ENCODE data around the gene FOXN3. TPM values are rescaled to one million over a fixed set of nuclear protein-coding genes. Genes with fewer than 3 reads are reported as not detected.
"Not testable (repeated sequence)": the region's sequence is repeated elsewhere in the genome, so short reads cannot be mapped to it uniquely, and the experiment has no call there.

Gene FOXN3
- total RNA-seq, 1 donor from 2014 or later: 87.6 TPM

- DNase-seq (ENCODE audit: low spot score): no peak
- intact Hi-C loops (cut with DNase I): no loop called here
Measured at GRCh38 chr14:89267163-89267562, 149.9 kb downstream of the FOXN3 start.

- intact Hi-C loops (cut with DNase I): no loop called here
- no peak for DNase-seq (ENCODE audit: low spot score)
Measured at GRCh38 chr14:89266754-89267153, 150.3 kb downstream of the FOXN3 start.

- intact Hi-C loops (cut with DNase I): no loop called here
- no peak for DNase-seq (ENCODE audit: low spot score)
Measured at GRCh38 chr14:89265234-89265633, 151.8 kb downstream of the FOXN3 start.

- intact Hi-C loops (cut with DNase I): no loop called here
- DNase-seq (ENCODE audit: low spot score): no peak
Measured at GRCh38 chr14:89264196-89264800, 152.7 kb downstream of the FOXN3 start.

- intact Hi-C loops (cut with DNase I): no loop called here
- no peak for DNase-seq (ENCODE audit: low spot score)
Measured at GRCh38 chr14:89262041-89262440, 155.0 kb downstream of the FOXN3 start.

GRCh38 chr14:89260898-89261297 is 156.1 kb downstream of the FOXN3 start:
- intact Hi-C loops (cut with DNase I): no loop called here
- DNase-seq (ENCODE audit: low spot score): no peak

GRCh38 chr14:89259951-89260609 is 157.0 kb downstream of the FOXN3 start:
- intact Hi-C loops (cut with DNase I): no loop called here
- no peak for DNase-seq (ENCODE audit: low spot score)

GRCh38 chr14:89258728-89259273 is 158.2 kb downstream of the FOXN3 start:
- no peak for DNase-seq (ENCODE audit: low spot score)
- intact Hi-C loops (cut with DNase I): no loop called here

- no peak for DNase-seq (ENCODE audit: low spot score)
- intact Hi-C loops (cut with DNase I): no loop called here
Measured at GRCh38 chr14:89256951-89257350, 160.1 kb downstream of the FOXN3 start.

- DNase-seq (ENCODE audit: low spot score): no peak
- intact Hi-C loops (cut with DNase I): no loop called here
Measured at GRCh38 chr14:89256283-89256682, 160.8 kb downstream of the FOXN3 start.

- DNase-seq (ENCODE audit: low spot score): no peak
- intact Hi-C loops (cut with DNase I): no loop called here
Measured at GRCh38 chr14:89255852-89256251, 161.2 kb downstream of the FOXN3 start.

- intact Hi-C loops (cut with DNase I): no loop called here
- DNase-seq (ENCODE audit: low spot score): no peak
Measured at GRCh38 chr14:89255012-89255411, 162.0 kb downstream of the FOXN3 start.

- intact Hi-C loops (cut with DNase I): loop anchor here (5.0 kb wide), 1 partner anchor 48 kb away; no protein-coding TSS in a partner anchor
Measured at GRCh38 chr14:89254166-89254909, 162.7 kb downstream of the FOXN3 start.

GRCh38 chr14:89252887-89253532 is 164.0 kb downstream of the FOXN3 start:
- no peak for DNase-seq (ENCODE audit: low spot score)
- intact Hi-C loops (cut with DNase I): loop anchor here (5.0 kb wide), 1 partner anchor 49 kb away; no protein-coding TSS in a partner anchor

More at GRCh38 chr14:89254166-89254909, 162.7 kb downstream of the FOXN3 start:
- no peak for DNase-seq (ENCODE audit: low spot score)

GRCh38 chr14:89251061-89251460 is 166.0 kb downstream of the FOXN3 start:
- intact Hi-C loops (cut with DNase I): loop anchor here (5.0 kb wide), 1 partner anchor 51 kb away; no protein-coding TSS in a partner anchor
- DNase-seq (ENCODE audit: low spot score): no peak

GRCh38 chr14:89250655-89250975 is 166.4 kb downstream of the FOXN3 start:
- intact Hi-C loops (cut with DNase I): loop anchor here (5.0 kb wide), 1 partner anchor 52 kb away; no protein-coding TSS in a partner anchor
- DNase-seq (ENCODE audit: low spot score): not testable (repeated sequence)

GRCh38 chr14:89249972-89250654 is 166.9 kb downstream of the FOXN3 start:
- intact Hi-C loops (cut with DNase I): loop anchor here (5.0 kb wide), 1 partner anchor 52 kb away; no protein-coding TSS in a partner anchor
- DNase-seq (ENCODE audit: low spot score): no peak

GRCh38 chr14:89249065-89249695 is 167.9 kb downstream of the FOXN3 start:
- intact Hi-C loops (cut with DNase I): no loop called here
- no peak for DNase-seq (ENCODE audit: low spot score)
